Activated CD4-positive, alpha-beta T cell treated with anti-CD3 and anti-CD28 coated beads for 24 hours (primary cell): Measurements from ENCODE around the gene PCNT.

ENCODE experiments used
- DNase-seq, 2 donors: peaks; one replicate each; pipeline ENCODE4 v3.0.0-alpha.2; 2020; ENCODE audit warnings: low read depth in 2 of 2

PCNT gene

GRCh38 chr21:46323710-46324389 is at the start of gene PCNT, which contains the start of gene C21orf58:
PCNT (plus strand) TSS chr21:46324156; CDS start chr21:46324229, 73 bp downstream.
C21orf58 (minus strand) TSS chr21:46323870; CDS start chr21:46322738, 1,132 bp downstream.
- DNase-seq, result peak; percentile 91 to 96

DNA sequence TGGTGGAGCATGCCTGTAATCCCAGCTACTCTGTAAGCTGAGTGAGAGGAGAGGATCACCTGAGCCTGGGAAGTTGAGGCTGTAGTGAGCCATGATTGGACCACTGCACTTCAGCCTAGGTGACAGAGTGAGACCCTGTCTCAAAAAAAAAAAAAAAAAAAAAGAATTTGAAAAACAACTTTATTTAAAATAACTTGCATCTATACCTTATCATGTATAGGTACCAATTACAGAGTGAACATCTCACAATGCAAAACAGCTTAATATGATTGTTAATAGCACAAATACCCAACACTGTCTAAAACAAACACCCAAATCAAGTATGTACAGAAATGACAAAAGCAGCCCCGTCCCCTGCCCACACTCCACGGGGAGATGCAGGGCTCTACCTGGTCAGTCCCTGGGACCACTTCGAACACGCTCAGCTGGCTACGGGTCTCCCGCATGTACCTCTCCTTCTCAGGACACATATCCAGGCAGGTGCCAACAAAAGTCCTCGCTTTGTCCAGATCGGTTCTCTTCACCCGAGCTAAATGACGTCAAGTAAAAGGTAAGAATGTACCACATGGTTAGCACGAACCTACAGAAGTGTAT is 49.1 kb upstream of the PCNT start:
- no peak for DNase-seq

DNA sequence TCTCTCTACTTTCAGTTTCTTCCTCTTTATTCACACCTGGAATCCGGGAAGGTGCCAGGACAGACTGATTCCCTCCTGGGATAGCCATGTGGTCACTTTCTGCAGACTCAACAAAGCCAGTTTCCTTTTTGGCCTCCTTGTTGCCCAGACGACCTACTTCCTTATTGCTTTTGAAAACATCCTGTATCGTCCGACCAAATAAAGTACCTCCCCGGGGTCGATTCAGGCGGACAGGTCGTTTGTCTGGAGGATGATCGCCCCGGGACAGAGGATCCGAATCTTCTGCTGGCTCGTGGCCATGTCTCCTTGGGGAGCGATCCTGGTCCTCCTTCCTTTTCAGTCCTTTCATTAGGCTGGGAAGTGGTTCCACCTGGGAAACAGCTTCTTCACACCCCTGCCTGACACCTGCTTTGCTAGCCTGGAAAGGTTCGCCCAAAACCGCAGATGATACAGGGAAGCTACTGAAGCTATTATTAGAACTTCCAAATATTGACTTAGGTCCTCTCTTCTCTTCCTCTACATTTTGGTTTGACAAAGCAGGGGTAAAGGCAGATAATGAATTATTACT is 39.8 kb upstream of the PCNT start:
- DNase-seq, result no peak

DNA sequence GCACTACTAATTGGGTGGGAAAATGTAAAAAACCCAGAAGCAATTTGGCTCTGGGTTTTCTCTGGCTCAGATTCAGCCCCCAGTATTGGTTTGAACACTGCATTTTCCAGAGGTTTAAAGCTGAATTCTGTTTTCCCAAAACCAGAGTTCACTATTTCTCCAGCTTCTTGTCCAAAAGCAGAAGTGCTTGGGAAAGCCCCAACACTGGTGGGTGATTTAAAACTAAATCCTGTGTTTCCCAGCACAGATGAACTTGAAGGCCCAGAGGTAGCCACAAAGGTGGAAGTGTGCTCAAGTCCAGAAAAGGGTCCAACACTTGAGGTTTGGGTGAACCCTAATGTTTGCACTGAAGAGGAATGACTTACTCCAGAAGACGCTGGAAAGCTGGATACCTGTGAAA is 39.2 kb upstream of the PCNT start:
- no peak for DNase-seq

DNA sequence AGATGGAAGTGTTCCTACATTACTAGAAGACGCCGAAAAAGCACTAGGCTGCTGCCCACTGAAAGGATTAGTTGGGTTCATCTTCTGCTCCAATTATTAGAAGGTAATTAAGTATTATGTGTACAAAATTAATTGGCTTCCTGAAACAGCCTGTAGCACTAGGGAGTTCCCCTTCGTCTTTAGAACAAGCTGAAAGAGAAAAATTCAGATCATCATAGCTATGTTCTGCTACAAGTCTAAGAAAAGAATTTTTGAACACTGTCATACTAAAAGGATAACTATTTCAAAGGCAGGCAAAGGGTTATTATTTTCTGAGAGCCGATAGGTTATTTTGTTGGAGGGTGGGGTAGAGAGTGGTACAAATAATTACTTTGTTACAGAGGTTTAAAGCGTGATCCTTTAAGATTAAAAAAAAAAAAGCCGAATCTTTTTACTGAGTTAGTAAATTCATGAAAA is 38.7 kb upstream of the PCNT start, which contains the start of gene MCM3AP:
MCM3AP (minus strand) TSS at position 406 of the 456 bp plus-strand sequence; CDS start at position 81, 325 bp downstream.
- no peak for DNase-seq

- peak; percentile 71 to 81 for DNase-seq
Measured at GRCh38 chr21:46285761-46286647, 38.0 kb upstream of the PCNT start, which contains the start of gene YBEY. YBEY (plus strand) TSS chr21:46286342; CDS start chr21:46286914, 572 bp downstream.

DNA sequence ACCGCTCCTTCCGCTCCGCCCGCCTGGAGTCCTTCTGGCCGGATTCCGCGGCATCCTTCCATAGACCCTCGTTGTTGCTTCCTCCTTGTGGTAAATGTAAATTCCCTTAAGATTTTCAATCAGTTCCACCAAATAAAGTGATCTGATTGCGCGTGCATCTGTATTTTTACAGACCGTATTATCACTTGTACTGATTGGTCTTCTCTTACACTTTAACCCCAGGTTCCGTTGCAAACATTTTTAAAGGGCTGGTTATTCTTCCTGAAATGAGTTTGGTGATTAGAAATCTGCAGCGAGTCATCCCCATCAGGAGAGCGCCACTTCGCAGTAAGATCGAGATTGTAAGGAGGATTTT is 37.3 kb upstream of the PCNT start:
- no peak for DNase-seq

- no peak for DNase-seq
Measured at GRCh38 chr21:46287541-46287940, 36.4 kb upstream of the PCNT start.

DNA sequence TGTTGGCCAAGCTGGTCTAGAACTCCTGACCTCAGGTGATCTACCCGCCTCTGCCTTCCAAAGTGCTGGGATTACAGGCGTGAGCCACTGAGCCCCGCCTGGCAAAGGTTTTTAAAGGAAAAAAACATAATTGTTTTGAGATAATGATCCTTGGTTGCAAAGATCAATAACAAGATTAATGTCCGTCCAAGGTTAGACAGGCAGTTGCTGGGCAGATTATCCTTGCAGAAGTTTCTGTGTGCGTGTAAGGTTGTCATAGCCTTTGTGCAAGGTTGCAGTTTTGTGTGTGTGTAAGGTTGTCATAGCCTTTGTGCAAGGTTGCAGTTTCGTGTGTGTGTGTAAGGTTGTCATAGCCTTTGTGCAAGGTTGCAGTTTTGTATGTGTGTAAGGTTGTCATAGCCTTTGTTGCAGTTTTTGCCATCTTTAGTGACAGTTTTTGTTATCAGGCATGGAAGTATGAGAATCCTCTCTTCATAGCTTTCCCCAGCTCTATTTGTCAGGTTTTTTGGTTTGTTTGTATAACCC is 34.2 kb upstream of the PCNT start:
- no peak for DNase-seq

DNA sequence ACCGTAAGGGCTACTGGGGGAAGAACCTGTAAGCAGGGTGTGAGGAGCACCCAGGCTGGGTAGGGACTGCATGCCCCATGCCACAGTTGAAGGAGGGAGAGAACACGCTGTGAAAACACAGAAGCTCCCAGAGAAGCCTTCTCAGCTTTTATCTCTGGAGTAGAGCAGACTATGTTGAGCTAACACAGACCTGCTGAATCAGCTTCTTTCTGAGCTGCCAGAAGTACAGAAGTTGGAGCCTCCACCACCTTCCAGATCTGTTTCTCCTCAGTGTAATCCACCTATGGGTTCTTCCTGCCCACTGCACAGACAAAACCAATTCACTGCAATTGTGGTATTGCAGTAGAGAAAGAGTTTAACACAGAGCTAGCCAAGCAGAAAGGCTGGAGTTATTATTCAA is 32.4 kb upstream of the PCNT start:
- DNase-seq, result no peak

DNA sequence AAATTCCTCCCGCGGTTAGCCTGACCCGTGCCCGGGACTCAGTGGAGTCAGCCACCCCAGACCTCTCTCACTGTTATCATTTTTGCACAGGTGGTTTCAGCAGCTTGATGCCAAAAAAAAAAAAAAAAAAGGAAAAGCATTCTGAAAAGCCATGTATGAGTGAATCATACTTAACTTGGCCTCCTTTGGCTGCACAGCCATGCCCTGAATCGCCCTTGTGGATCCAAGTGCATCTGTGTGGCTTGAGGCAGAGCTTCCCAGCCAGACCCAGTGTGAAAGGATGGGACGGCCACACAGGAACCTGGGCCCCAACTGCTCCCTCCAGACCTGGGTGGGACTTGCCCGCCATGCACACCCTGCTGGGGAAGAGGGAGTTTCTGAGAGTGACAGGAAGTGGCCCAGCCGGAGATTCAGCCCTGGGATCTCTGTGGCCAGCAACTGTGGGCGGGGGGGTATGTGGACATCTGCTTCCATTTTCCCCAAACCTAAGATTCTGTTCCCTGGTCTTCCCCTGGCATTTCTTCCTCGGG is 29.2 kb upstream of the PCNT start:
- no peak for DNase-seq

- no peak for DNase-seq
Measured at GRCh38 chr21:46295177-46295770, 28.7 kb upstream of the PCNT start.

DNA sequence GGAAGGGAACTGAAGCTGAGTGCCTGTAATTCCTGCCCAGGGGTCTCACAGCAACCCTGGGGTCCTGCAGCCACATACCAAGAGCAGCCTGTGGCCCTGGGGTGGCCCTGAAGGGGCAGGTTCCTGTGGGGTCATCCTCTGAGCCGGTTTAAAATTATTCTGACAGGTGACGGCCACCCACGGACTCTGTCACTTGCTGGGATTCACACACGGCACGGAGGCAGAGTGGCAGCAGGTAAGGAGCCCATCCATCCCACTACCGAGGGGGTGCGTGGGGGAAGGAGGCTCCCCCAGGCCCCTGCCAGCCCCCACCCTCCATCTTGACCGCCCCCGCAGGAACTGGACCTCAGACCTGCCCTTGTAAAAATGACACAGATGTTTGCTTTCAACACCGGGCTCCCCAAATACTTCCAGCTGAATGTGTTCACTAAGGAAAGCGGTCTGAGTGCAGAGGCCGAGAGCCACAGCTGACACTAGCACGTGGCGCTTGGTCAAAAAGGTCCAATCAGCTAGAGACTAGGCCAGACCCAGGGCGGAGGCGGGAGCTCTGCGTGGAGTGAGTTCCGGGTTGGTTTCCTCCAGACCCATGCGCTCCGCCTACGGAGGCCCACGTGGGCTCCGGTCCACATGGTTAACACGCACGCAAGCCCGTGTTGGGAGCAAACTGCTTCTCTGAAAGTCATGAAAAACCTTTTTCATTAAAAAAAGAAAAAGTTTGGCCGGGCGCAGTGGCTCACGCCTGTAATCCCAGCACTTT is 27.8 kb upstream of the PCNT start:
- peak; percentile 34 to 35 for DNase-seq

DNA sequence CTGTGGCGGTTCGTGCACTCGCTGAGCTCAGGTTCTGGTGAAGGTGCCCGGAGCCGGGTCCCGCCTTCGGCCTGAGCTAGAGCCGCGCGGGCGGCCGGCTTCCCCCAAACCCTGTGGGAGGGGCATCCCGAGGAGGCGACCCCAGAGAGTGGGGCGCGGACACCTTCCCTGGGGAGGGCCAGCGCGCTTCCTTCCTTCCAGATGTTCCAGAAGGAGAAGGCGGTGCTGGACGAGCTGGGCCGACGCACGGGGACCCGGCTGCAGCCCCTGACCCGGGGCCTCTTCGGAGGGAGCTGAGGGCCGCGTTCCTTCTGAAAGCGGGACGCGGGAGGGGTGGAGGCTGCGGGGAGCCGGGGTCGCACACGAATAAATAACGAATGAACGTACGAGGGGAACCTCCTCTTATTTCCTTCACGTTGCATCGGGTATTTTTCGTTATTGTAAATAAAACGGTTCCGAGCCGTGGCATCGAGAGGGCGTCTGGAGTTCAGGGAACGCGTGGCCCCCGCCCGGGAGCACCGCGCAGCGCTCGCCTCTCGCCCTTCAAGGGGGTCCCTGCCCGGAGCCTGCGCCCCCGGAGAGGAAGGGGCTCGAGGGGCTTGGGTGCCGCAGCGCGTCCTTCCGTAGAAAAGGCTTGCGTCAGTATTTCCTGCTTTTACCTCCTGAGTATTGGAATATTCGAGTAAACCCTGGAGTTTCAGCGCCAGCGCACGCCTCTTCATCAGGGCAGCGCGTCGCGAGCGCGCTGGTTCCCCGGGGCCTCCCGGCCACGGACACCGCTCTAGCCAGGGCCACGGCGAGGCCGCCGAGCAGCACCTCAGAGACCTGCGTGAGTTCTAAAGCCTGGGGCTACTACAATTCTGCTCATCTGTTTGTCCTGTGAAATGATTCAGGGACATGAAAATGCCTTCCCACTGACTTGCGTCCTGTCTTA is 26.4 kb upstream of the PCNT start:
- no peak for DNase-seq

GRCh38 chr21:46299167-46299566 is 24.8 kb upstream of the PCNT start:
- DNase-seq, result no peak

DNA sequence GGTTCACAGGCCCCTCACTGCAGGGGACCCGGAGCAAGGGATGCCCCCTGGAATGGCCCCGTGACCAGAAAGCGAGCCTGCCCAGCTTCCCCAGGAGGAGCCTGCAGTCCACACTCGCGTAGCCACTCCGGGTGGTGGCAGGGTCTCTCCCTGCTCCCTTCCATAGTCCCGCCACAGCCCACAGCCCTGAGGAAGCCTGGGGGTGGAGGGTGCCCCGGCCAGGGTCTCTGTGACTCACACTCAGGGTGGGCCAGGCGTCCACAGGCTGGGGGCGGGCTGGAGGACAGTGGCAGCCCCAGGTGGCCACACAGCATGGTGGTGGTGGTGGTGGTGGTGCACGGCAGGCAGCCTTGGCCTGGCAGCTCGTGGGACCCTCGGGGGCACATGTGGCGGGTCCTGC is 22.2 kb upstream of the PCNT start:
- no peak for DNase-seq

DNA sequence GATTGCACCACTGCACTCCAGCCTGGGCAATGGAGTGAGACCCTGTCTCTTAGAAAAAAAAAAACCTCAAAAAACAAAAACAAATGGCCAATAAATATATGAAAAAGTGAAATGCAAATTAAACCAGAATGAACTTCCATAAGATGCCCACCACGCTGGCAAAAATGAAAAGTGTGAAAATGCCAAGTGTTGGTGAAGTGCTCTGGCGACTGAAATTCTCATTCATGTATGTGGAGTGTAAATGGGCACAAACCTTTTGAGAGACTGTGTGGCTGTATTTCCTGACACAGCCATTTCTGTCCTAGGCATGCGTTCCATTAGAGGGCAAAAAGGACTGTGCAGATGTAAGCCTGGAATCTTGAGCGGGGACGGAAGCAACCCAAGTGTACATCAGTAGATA is 19.5 kb upstream of the PCNT start:
- no peak for DNase-seq

DNA sequence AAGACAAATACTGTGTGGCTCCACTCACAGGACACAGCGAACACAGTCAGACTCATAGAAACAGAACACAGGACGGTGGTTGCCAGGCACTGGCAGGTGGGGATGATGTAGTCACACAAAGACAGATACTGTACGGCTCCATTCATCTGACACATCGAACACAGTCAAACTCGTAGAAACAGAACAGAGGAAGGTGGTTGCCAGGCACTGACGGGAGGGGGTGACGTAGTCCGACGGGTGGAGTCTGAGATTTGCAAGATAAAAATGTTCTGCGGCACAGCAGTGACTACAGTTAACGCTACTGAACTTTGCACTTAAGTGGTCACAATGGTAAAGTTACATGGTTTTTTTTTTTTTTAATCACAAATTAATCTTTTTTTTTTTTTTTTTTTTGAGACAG is 19.0 kb upstream of the PCNT start:
- DNase-seq, result no peak

DNA sequence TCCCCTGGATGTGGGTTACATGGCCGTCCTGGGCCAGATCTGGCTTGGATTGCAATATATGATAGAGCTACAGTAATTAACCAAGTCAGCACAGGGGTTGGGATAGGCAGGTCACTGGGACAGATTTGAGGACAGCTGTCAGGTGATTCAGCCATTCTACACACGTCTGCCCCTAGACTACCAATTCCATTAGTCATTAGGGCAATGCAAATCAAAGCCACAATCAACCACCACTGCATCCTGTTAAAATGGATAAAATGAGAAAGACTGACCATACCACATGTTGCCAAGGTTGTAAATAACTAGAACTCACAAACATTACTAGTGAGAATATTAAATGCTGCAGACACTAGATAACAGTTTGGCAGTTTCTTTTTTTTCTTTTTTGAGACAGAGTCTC is 16.3 kb upstream of the PCNT start:
- no peak for DNase-seq
